GM19438 (cell line): ENCODE results near the gene FASTKD1.

Experiments used
- ATAC-seq: cut with Tn5 transposase; IDR thresholded peaks from one replicate; pipeline ENCODE4 v1.9.1; 2021; ENCODE audit warnings: low read depth; ENCODE audit not compliant: unreplicated experiment

The FASTKD1 gene

DNA sequence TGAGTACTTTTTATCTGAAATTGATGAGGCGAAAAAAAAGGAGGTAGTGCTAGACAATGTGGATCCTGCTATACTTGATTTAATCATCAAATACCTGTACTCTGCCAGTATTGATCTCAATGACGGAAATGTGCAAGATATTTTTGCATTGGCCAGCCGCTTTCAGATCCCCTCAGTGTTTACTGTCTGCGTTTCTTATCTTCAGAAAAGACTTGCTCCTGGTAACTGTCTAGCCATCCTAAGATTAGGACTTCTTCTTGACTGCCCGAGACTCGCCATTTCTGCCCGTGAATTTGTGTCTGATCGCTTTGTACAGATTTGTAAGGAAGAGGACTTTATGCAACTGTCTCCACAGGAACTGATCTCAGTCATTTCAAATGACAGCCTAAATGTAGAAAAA lies 63.7 kb downstream of the FASTKD1 start:
- ATAC-seq = no peak

DNA sequence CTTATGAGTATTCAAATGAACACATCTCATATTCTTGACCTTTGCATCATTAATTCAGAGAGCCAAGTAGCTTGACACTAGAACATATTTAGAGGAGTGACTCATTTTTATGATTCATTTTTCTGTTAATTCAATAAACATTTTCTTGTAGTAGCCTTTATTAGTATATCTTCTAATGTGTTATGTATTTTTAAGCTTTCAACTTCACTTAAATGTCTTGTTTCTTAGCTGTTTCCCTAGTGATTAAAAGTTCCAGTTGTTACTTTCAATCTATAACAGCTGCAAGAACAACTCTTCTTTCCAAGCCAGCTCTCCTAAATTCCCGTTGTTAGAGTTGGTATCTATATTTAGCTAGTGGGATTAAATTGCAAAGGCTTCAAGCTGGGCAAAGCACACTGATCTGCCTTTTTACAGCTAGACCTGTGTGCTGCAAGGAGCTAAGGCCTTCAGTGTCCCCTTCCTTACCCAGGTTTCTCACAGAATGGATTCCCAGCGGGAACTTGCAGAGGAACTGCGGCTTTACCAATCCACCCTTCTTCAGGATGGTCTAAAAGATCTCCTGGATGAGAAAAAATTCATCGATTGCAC lies 64.3 kb downstream of the FASTKD1 start, which contains the start of gene KLHL41:
KLHL41 (plus strand) TSS at position 405 of the 588 bp plus-strand sequence; CDS start at position 482, 77 bp downstream.
- no peak for ATAC-seq

DNA sequence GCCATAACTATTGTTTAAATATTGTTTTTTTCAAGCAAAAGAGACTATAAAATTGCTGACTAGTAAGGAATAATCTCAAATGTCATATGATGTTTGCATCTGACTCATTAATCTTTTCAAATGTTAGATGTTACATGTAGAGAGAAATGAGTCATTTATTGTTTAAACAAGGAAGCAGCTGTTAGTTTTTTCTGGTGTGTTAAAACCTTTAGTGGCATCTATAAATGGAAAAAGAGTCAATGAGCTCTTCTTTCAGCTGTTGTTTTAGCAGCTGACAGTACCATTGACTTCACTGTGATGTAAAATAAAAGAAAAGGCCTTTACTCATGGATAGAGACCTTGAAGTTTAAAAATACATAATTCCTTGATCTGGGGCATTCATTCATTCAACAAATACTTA lies 66.0 kb downstream of the FASTKD1 start:
- no peak for ATAC-seq

DNA sequence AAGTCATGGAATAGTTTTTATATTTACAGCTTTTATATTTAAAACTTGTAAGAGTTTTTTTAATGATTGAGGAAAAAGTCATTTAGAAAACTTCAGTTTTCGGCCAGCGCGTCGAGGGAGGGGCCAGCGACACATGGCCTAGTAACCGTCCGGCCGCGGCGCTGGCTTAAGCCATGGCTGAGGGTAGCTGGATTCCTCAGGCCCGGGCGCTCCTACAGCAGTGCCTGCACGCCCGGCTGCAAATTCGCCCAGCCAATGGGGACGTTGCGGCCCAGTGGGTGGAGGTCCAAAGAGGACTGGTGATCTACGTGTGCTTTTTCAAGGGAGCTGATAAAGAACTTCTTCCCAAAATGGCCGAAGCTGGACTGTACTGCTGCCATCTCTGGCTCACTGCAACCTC lies 69.0 kb downstream of the FASTKD1 start:
- no peak for ATAC-seq

DNA sequence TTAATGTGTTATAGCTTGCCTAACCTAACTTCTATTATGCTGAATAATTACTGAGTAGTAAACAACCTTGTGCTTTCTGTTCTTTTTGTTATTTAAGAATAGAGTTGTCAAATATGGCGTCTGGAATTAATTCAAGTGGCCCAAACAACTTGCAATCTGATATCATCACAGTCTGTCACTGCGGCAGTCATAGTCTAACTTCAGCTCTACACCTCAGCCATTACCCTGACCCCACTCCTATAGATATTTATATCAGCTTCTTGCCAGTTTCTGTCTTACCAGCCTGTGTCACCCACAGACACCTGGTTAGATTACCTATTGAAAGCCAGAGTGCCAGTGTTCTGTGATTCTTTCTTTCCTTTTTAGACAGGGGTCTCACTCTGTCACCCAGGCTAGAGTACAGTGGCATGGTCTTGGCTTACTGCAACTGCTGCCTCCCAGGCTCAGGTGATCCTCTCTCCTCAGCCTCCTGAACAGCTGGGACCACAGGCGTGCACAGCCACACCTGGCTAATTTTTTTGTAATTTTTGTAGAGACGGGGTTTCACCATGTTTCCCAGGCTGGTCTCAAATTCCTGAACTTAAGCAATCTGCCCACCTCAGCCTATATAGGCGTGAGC lies 78.2 kb downstream of the FASTKD1 start:
- ATAC-seq = no peak

DNA sequence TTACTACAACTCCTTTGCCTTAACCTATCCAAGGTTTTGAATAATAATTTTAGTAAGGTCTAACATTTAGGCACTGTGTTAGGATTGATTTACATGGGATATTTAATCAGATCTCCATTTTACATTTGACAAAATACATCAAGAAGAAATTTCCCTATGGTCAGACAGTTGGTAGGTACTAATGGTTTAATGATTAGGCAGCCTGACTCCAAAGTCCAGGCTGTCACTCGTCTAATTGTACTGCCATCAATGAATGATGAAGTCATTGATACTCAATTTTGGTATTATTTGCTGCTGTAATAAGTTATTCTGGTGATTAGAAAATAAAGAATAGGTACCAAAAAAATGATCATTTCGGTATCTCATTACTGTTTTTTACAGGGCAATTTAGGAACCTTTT lies 80.3 kb downstream of the FASTKD1 start:
- ATAC-seq = no peak

DNA sequence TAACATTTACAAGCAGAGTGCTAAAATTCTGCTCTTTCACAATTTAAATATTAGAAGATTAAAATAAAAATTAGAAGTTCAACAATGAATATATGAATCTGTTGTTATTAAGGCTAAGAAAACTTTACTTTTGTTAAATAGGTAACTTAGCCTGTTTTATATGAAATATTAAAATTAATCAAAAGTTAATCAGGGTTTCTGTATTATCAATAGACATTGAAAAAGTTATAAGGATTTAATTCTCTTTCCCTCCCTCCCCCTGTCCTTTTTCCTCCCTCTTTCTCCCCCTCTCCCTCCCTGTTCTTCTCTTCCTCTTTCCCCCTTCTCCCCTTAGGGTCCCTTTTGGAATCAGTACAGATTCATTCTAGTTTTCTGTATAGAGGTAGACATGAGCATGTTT lies 82.3 kb downstream of the FASTKD1 start:
- ATAC-seq = no peak

DNA sequence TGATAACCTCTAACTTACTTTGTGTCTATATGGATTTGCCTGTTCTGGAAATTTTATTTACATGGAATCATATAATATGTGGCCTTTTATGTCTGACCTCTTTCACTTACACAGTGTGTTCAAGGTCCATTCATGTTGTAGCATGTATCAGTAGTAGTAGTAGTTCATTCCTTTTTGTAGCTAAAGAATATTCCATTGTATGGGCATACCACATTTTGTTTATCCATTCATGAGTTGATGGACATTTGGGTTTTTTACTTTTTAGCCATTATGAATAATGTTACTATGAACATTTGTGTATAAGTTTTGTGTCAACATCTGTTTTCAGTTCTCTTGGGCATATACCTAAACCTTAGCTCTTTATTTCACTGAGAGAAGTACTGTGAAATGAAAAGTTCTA lies 82.8 kb downstream of the FASTKD1 start:
- ATAC-seq = no peak

DNA sequence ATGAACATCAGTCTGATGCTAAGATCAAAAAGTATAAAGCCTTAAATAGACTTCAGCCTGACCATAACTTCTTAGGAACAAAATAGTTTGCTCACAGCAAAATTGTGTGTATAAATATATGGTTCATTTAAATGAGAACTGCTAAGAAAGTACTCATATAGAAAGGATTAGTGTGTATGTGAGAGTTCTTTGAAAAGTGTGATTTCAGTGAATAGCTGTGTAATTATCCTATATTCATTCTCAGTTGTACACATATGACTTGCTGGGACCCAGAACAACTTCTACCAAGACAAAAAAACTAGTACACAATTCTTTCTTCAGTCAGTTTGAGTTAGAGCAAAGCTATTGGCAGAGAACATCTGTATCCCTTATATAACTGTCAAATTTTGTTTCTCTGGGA lies 87.2 kb downstream of the FASTKD1 start:
- ATAC-seq = no peak

DNA sequence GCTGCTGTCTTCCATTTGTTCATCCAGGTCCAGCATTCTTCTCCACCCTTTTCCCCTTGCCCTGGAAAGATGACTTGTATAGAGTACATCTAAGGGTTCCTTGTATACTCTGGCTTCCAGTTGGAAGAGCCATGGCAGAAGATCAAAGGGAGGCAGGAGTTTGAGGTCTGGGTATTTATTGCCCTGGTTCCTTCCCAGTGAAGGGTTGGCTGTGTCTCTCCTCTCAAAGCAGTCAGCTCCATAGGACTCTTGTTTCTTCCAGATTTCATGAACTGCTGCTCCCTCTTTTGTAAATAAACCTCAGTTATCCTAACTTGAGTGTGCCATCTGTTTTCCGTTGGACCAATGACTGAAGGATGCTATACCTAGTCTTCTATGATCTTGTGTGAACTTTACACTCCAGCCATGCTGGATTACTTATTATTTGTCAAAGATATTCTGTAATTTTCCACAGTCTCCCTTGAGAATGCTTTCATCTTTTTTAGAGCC lies 88.0 kb downstream of the FASTKD1 start:
- no peak for ATAC-seq

DNA sequence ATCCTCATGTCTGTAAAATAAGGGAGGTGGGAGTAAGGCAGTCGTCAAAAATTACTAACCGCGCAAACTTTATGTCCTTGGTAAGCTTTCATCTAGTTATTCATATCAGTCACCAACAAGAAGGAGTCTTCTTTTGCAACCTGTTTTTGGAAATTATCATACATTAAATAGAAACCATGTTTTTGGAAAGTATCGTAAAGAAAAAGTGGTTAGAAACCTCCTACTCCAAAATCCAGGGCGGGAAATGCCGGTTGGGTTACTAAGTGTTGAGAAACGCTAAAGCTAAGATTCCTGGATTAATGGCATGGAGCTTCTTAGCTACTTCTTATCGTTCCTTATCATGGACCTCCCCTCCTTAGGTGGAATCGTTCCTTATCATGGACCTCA lies 93.6 kb downstream of the FASTKD1 start:
- ATAC-seq = no peak
